HG02623 (cell line): ENCODE results near the gene TPGS1.

Experiments
- ATAC-seq: cut with Tn5 transposase; IDR thresholded peaks from one replicate; pipeline ENCODE4 v1.9.1; 2021; ENCODE audit warnings: moderate library complexity; ENCODE audit not compliant: unreplicated experiment

Gene TPGS1

DNA sequence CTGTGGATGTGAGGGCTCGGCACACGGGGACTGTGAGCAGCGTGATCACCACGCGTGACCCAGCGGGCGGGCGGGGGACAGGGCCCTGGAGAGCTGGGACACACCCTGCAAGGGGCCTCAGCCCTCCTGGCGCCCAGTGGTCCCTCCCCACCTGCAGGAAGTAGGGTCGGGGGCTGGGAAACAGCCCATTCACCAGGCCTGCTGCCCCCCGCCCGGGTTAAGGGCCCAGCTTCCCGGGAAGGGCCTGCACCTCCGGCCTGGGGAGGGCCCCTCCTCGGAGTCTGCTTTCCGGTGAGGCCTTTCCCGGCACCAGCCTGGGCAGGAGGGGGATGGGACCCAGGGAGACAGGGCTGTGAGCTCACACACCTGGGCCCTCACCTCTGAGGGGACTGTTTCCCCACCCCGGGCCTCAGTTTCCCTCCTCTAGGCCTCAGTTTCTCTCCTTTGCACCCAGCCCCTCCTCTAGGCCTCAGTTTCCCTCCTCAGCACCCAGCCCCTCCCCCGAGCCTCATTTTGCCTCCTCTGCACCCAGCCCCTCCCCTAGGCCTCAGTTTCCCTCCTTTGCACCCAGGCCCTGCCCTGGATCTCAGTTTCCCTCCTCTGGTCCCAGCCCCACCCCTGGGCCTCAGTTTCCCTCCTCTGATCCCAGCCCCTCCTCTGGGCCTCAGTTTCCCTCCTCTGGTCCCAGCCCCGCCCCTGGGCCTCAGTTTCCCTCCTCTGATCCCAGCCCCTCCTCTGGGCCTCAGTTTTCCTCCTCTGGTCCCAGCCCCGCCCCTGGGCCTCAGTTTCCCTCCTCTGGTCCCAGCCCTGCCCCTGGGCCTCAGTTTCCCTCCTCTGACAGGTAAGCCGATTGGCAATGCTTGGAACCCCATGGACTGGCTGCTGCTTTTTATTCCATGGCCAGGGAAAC, 12.9 kb upstream of the TPGS1 start:
- no peak for ATAC-seq

DNA sequence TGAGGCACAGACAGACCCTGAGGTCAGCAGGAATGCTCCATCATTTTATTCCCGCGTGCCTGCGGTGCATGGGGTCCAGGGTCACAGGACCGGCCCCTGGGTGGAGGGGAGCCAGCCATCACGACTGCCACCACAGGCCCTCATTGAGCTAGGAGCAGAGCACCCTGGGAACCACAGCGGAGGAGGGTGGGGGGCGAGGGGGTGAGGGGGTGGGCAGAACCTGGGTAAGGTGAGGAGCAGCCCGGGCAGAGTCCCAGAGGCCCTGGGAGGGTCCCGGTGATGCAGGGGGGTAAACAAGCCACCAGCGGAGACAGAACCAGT, 12.3 kb upstream of the TPGS1 start:
- ATAC-seq: no peak

DNA sequence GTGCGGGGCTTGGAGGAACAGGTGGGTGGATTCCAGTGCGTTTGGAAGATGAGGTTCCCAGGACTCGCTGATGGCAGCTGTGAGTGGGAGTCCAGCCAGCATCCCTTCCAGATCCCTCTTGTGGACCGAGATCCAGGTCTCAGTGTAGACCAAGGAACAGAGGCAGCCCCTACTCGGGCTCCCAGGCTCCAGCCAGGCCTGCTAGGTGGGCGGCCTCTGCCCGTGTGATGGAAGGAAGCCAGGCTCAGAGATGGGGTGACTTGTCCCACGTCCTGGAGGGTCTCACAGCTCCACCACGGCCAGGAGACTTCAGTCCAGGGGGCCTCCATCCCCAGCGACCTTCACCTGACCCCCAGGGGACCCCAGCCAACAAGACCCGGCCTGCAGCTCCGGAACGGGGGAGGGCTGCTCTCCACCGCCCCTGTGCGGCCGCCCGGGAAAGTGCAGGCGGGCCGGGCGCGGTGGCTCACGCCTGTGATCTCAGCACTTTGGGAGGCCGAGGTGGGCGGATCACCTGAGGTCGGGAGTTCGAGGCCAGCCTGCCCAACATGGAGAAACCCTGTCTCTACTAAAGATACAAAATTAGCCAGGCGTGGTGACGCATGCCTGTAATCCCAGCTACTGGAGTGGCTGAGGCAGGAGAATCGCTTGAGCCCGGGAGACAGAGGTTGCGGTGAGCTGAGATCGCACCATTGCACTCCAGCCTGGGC, 11.7 kb upstream of the TPGS1 start:
- no peak for ATAC-seq

DNA sequence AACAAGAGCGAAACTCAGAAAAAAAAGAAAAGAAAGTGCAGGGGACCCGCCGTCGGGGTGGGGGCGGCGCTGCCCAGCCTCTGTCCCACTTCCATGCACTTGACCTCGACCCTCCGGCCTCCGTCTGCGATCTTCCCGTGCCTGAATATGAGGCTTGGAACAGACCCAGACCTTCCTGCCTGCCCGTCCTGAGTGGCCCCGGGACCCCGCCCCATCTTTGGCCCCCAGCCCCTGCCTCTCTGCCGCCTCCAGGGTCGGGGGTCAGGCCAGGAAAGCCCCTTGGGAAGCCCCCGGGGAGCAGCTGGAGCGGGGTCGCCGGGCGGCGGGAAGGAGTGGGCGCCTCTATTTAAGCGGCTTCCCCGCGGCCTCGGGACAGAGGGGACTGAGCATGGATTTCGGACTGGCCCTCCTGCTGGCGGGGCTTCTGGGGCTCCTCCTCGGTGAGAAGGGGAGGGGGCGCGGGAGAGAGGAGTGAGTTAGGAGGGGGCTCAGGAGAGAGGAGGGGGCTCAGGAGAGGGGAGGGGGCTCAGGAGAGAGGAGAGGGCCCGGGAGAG, 11.1 kb upstream of the TPGS1 start, which contains the start of gene MADCAM1:
Gene MADCAM1 (plus strand): TSS at position 375 of the 554 bp plus-strand sequence. CDS start 14 bp downstream, at position 389.
- no peak for ATAC-seq

DNA sequence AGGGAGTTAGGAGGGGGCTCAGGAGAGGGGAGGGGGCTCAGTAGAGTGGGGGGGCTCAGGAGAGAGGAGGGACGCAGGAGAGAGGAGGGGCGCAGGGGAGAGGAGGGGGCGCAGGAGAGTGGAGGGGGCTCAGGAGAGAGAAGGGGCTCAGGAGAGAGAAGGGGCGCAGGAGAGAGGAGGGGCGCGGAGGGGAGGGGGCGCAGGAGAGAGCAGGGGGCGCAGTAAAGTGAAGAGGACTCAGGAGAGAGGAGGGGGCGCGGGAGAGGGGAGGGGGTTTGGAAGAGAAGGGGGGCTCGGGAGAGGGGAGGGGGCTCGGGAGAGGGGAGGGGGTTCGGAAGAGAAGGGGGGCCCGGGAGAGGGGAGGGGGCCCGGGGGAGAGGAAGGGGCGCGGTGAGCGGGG, 10.3 kb upstream of the TPGS1 start:
- ATAC-seq: no peak

DNA sequence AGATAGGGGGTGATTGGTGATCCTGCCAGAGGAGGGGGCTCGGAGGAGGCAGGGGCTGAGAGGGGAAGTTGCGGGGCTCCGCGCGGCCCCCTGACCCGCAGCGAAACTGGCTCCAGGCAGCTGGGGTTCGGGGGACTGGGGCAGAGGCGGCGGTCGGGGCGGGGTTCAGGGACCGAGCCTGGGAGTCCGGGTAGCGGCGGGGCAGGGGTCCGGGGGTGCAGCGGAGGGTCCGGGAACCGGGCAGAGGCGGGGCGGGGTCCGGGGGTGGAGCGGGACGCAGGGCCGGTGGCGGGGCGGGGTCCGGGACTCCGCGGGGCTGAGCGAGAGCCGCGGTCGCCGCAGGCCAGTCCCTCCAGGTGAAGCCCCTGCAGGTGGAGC, 9.8 kb upstream of the TPGS1 start:
- no peak for ATAC-seq

DNA sequence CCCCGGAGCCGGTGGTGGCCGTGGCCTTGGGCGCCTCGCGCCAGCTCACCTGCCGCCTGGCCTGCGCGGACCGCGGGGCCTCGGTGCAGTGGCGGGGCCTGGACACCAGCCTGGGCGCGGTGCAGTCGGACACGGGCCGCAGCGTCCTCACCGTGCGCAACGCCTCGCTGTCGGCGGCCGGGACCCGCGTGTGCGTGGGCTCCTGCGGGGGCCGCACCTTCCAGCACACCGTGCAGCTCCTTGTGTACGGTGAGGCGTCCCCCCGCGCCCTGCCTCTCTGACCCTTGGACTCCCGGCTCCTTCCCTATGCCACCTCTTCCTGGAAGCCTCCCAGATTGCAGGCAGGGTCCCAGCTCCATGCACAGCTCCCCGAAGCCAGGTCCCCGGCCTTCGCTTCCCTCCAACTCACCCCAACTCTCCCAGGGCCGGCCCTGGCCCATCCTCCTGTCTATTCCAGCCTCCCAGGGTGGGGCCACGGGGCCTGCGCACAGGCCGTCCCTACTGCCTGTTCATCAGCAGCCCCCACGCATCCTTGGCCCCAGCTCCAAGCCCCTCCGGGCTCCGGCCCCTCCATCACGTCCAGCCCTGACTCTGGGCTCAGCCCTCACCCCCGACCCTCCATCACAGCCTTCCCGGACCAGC, 9.3 kb upstream of the TPGS1 start:
- no peak for ATAC-seq

DNA sequence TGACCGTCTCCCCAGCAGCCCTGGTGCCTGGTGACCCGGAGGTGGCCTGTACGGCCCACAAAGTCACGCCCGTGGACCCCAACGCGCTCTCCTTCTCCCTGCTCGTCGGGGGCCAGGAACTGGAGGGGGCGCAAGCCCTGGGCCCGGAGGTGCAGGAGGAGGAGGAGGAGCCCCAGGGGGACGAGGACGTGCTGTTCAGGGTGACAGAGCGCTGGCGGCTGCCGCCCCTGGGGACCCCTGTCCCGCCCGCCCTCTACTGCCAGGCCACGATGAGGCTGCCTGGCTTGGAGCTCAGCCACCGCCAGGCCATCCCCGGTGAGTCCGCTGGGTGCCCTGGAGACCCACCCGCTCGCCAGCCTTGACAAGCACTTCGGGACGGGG, 8.8 kb upstream of the TPGS1 start:
- no peak for ATAC-seq

DNA sequence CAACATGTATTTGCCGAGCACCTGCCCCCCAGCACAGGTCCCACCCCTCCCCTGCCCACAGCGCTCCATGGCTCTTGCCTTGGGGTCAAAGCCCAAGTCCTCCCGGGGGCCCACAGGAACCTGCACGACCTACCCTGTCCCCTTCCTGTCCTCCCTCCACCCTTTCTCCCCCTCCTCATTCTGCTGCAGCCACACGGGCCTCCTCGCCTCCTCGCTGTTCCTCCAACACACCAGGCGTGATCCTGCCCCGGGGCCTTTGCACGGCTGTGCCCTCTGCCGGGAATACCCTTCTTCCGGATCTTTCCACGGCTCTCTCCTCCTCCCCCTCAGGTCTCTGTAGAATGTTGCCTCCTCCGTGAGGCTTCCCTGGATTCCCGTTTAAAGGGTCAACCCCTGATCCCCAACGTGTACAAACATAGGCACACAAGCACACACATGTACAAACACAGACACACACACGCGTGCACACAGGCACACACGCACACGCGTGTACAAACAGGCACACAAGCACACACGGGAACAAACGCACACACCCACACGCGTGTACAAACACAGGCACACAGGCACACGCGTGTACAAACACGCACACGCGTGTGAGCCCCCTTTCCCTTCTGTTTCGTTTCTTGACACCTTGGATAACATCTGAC, 8.2 kb upstream of the TPGS1 start:
- no peak for ATAC-seq

DNA sequence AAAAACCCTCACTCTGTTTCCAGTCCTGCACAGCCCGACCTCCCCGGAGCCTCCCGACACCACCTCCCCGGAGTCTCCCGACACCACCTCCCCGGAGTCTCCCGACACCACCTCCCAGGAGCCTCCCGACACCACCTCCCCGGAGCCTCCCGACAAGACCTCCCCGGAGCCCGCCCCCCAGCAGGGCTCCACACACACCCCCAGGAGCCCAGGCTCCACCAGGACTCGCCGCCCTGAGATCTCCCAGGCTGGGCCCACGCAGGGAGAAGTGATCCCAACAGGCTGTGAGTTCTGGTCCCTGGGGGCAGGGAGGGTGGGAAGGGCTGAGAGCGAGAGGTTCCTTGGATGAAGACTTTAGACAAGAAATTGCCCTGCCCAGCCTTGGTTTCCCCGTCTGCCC, 5.7 kb upstream of the TPGS1 start:
- no peak for ATAC-seq

DNA sequence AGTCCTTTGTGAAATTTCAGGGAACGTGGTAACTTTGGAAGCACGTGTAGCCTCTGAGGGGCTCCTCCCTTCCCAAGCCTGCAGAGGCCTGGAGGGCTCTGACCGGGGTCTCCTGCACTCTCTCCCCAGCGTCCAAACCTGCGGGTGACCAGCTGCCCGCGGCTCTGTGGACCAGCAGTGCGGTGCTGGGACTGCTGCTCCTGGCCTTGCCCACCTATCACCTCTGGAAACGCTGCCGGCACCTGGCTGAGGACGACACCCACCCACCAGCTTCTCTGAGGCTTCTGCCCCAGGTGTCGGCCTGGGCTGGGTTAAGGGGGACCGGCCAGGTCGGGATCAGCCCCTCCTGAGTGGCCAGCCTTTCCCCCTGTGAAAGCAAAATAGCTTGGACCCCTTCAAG, 2.7 kb upstream of the TPGS1 start:
- ATAC-seq: no peak

DNA sequence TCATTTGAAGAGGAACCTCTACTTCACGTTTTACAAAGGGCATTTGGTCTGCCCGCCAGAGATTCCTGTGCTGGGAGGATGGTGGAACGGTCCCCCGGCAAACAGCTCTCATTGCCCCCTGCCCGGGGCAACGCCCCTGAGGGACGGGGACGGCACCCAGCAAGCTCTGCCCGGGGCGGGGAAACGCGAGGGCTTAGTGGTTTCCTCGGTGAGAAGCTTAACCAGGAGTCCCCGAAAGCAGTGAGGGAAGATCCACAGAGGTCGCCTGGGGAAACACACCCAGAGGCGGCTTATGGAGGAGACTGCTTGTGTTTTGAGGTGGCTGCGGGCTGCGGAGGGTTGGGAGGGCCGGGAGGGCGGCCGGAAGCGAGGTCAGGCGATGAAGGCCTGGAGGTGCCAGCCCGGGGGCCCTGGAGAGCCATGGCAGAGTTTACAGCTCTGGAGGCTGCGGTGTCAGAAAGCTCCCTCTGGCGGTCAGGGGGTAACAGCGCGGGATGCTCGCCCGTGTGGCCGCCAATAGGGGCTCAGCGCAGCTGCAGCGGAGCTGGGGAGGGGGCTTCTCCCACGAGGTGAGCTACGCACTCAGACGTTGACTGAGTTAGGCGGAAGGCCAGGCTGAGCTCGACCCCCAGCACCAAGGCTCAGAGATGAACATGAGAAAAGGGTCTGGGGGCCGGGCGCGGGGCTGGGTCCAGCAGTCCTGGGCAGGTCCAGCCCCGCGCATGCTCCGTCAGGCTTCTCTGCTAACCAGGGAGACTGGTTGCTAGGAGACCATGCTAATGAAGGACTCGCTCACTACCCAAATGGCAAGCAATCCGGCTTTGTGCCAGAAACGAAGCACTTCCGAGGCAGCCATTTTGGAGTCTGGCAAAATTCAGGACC, 652 bp upstream of the TPGS1 start:
- peak; percentile 67 for ATAC-seq

DNA sequence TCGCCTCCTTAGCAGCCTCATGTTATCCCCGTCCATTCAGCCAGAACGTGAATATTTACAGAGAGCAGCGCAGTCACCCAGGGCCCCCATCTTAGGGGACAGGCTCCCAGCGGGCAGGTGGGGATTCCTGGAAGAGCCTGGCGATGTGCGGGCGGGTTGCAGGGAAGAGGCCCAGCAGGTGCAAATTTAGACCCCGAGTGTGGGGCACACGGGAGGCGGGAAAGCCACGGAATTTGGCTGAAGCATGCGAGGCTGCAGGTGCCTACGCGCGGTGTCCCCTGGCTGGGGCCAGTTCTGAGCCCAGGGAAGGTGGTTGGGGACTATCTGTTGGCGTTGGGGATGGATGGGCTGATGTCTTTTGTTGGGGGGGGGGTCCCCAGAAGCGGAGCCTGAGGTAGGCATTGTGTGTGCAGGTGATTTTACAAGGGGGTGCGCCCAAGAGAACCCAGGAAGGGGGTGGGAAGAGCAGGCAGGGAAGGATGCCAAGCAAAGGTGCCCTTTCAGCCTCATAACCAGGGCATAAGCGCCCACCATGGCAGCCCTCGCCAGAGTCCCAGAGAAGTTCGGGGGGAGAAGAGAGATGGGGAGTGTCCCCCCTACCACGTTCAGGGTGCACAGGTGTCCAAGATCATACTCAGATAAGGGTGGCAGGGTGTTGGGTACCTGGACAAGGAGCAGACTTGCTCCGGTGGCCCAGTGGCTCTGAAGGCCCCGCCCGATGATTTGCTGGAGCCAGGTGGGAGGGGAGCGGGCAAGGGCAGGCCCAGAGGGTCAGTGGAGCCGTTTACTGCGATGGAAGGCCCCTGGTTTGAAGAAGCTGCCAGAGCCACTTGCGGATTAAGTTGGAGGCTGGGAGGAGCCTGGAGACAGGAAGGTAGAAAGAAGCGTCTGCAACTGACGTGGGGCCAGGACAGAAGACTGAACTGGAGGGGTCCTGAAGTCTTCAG, 1.2 kb downstream of the TPGS1 start:
- ATAC-seq: no peak

DNA sequence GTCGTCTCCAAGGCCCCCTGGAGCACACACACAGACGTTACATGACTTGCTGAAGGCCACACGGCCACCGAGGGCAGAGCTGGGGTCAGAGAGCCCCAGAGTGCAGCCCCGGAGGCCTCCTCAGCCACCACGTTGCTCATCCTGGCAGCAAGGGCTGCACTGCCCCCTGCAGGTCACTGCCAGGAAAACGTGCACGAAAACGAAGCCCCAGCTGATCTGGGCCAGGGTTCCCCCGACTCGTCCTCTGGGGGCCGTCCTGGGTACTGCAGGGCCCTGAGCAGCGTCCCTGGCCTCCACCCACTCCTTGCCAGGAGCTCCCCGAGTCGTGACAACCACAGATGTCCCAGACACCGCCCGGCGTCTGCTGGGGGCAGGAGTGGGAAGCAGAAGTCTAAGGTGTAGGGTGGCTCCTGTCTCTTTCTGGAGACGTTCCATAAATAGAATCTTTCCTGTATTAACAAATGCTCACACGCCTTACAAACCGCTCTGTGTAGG, 3.4 kb downstream of the TPGS1 start:
- ATAC-seq: no peak

DNA sequence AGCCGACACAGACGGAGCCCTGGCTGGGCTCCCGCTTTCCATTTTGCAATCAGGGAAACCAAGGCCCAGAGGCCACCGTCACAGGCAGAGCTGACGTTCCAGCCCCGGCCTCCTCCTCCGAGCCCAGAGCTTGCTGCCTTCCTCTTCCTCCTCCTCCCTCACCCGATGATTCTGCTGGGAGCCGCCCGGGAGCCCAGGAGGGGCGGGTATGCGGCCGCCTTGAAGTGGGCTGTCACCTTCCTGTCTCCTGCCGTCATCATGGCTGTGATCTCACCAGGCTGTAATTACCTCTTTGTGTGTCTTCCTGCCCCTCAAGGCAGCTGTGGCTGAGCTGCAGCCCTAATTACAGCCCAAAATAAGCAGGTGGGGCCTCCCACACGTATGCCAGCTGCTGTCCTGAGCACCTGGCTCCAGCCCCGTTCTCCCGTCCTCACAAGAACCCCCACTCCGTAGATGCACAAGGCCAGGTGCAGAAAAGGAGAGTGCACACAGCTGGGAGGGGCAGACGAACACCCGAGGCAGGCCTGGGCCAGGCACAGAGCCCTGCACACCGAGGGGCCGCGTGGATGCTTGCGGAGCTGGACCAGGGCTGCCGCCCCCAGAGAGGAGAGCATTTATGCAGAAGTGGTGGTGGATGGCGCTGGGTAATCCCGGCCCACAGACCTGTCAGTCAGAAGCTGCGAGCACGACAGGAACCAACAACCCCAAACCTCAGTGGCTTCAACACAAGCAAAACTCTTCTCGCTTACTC, 4.0 kb downstream of the TPGS1 start:
- ATAC-seq: no peak

DNA sequence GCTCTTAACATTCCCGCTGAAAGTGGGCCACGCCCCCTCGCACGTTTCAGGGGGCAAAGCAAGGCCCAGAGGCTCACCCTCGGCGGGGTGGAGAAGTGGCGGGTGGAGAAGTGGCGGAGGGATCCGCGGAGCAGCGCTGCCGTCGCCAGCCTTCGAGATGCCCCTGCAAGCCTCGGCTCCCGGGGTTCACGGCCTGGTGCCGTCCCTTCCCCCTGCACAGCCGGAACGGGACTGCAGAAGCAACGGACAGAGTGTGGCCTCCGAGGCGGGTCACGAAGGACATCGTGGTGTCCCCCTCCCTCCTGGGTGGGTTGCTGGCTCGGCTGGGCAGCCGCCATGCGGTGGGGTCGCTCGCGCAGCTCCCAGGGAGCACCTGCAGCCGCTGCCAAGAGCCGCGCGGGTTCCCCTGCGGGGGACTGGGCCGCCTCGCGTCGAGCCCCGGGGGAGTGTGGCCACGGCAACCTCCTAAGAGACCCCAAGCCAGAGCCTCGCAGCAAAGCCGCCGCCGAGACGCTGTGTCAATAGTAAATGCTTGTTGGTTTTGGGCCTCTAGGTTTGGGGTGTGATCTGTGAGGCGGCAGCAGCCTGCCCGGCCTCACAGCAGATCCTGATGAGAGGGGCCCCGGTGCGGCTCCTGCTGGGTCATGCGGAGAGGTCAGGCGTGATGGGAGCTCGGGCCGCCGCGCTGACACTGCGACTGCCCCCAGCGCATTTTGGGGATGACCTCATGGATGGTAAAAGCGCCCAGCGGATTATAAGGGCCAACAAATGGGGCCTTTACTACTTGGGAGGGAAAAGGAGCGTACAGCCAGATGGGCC, 5.5 kb downstream of the TPGS1 start:
- no peak for ATAC-seq
